ENCODE data around the gene MAGI2. TPM values are rescaled to one million over a fixed set of nuclear protein-coding genes. Genes with fewer than 3 reads are reported as not detected.

Gene MAGI2
- total RNA-seq, 2 experiments from 2014 or later, result 0.03 to 0.17 TPM

DNA sequence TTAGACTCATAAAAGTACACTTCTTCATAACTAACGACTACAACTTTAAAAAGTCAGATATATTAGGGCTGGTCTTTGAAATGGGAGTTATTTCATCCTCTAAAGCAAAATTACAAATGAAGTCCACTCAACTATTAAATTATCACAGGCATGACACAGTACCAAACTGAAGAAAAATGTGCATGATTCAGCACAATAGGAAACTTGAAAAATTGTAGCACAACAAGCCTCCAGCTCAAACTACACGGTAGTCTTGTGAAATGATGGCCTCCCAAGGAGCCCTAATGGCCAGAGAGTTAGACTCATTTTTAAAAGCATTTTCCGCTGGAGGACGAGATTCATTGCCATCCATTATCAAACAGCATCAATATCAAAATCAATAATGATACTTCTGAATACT lies 76.4 kb downstream of the MAGI2 start:
- no TSS peak for BruUV-seq (replicated peaks)
- Histone ChIP-seq H3K4me3 (ENCODE audit: low read depth, low read length, poor library complexity, severe bottlenecking) (no peak overlapping the region), H3K4me2 (ENCODE audit: low read length) (no peak overlapping the region), H3K36me3 (ENCODE audit: insufficient read depth, low read length) (no peaks in the 10 kb centered on the region), H4K20me1 (ENCODE audit: insufficient read depth, low read length) (no peaks in the 10 kb centered on the region), H3K4me1 (ENCODE audit: insufficient read depth, low read length, poor library complexity, severe bottlenecking) (no peaks in the 10 kb centered on the region), H2AFZ (ENCODE audit: low read length) (no peak overlapping the region), H3K9me3 (ENCODE audit: low read length) (no peaks in the 10 kb centered on the region), H3K27ac (ENCODE audit: low read depth, low read length, poor library complexity, severe bottlenecking) (no peak overlapping the region), H3K9me2 (ENCODE audit: insufficient read depth, low read length) (no peaks in the 10 kb centered on the region), H3K79me2 (ENCODE audit: insufficient read depth, low read depth, low read length) (no peaks in the 10 kb centered on the region)
- TF ChIP-seq EZH2phosphoT487 (IDR thresholded peaks at IDR 0.05; ENCODE audit: borderline replicate concordance, low read depth, low read length), result no peak
- TF ChIP-seq, protein P1, sequence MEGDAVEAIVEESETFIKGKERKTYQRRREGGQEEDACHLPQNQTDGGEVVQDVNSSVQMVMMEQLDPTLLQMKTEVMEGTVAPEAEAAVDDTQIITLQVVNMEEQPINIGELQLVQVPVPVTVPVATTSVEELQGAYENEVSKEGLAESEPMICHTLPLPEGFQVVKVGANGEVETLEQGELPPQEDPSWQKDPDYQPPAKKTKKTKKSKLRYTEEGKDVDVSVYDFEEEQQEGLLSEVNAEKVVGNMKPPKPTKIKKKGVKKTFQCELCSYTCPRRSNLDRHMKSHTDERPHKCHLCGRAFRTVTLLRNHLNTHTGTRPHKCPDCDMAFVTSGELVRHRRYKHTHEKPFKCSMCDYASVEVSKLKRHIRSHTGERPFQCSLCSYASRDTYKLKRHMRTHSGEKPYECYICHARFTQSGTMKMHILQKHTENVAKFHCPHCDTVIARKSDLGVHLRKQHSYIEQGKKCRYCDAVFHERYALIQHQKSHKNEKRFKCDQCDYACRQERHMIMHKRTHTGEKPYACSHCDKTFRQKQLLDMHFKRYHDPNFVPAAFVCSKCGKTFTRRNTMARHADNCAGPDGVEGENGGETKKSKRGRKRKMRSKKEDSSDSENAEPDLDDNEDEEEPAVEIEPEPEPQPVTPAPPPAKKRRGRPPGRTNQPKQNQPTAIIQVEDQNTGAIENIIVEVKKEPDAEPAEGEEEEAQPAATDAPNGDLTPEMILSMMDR (conservative IDR thresholded peaks at IDR 0.05; ENCODE audit: low read length), result no peak
- ChIA-PET POLR2A (interaction anchor here (0.7 to 1.2 kb wide), 2 partner anchors 13 to 131 kb away, joined by 3 read pairs; no protein-coding TSS in a partner anchor), CTCF (ENCODE audit: unreplicated experiment) (no interaction called here)
- intact Hi-C loops (cut with micrococcal nuclease; ENCODE audit: unreplicated experiment), result no loop called here
- no peak for DNase-seq (ENCODE audit: low spot score)

DNA sequence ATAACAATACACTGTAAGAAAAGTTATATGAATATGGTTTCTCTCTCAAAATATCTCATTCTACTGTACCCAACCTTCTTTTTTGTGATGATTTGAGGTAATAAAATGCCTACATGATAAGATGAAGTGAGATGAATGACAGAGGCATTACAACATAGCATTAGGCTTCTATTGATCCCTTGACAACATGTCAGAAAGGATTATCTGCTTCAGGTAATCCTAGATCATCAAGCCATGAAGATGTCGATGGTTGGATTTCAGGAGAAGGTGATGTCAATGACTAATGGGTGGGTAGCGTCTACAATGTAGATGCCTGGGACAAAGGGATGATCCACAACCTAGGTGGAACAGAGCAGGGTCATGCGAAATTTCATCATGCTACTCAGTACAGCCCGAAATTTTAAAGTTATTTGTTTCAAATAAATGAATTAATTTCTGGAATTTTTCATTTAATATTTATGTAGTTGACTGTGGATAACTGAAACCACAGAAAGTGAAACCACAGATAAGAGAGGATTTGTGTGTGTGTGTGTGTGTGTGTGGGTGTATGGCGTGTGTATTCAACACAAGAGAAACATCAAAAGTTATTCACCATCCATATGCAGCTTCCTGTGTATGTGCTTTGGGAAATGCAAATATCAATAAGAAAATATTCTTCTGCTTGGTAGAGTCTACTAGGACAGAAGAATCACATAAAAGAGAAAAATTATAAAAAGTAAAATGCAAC lies 77.0 kb downstream of the MAGI2 start:
- intact Hi-C loops (cut with micrococcal nuclease; ENCODE audit: unreplicated experiment), result no loop called here
- Histone ChIP-seq H3K36me3 (ENCODE audit: insufficient read depth, low read length) (no peaks in the 10 kb centered on the region), H4K20me1 (ENCODE audit: insufficient read depth, low read length) (no peaks in the 10 kb centered on the region), H3K4me3 (ENCODE audit: low read depth, low read length, poor library complexity, severe bottlenecking) (no peak overlapping the region), H3K9me3 (ENCODE audit: low read length) (no peaks in the 10 kb centered on the region), H3K4me2 (ENCODE audit: low read length) (no peak overlapping the region), H2AFZ (ENCODE audit: low read length) (no peak overlapping the region), H3K4me1 (ENCODE audit: insufficient read depth, low read length, poor library complexity, severe bottlenecking) (no peaks in the 10 kb centered on the region), H3K79me2 (ENCODE audit: insufficient read depth, low read depth, low read length) (no peaks in the 10 kb centered on the region), H3K27ac (ENCODE audit: low read depth, low read length, poor library complexity, severe bottlenecking) (no peak overlapping the region), H3K9me2 (ENCODE audit: insufficient read depth, low read length) (no peaks in the 10 kb centered on the region)
- no TSS peak for BruUV-seq (replicated peaks)
- TF ChIP-seq EZH2phosphoT487 (IDR thresholded peaks at IDR 0.05; ENCODE audit: borderline replicate concordance, low read depth, low read length), result no peak
- TF ChIP-seq, protein P1 (conservative IDR thresholded peaks at IDR 0.05; ENCODE audit: low read length), result no peak
- DNase-seq (ENCODE audit: low spot score), result no peak
- CTCF ChIA-PET (ENCODE audit: unreplicated experiment), result no interaction called here
- POLR2A ChIA-PET, result interaction anchor here (0.7 kb wide), 1 partner anchor 131 kb away, joined by 3 read pairs; no protein-coding TSS in a partner anchor

GRCh38 chr7:79361214-79361613 lies 92.3 kb downstream of the MAGI2 start:
- no peak overlapping the region for H2AFZ ChIP-seq (ENCODE audit: low read length)
- H3K36me3 ChIP-seq (ENCODE audit: insufficient read depth, low read length), result no peaks in the 10 kb centered on the region
- ChIA-PET POLR2A (interaction anchor here (0.5 kb wide), 1 partner anchor 414 kb away, joined by 3 read pairs; no protein-coding TSS in a partner anchor), CTCF (ENCODE audit: unreplicated experiment) (no interaction called here)
- no peaks in the 10 kb centered on the region for H3K4me1 ChIP-seq (ENCODE audit: insufficient read depth, low read length, poor library complexity, severe bottlenecking)
- H3K9me2 ChIP-seq (ENCODE audit: insufficient read depth, low read length), result no peaks in the 10 kb centered on the region
- H3K9me3 ChIP-seq (ENCODE audit: low read length), result no peaks in the 10 kb centered on the region
- DNase-seq (ENCODE audit: low spot score), result no peak
- no peak overlapping the region for H3K27ac ChIP-seq (ENCODE audit: low read depth, low read length, poor library complexity, severe bottlenecking)
- TF ChIP-seq, protein P1 (conservative IDR thresholded peaks at IDR 0.05; ENCODE audit: low read length), result peak; percentile 36; the same call in 1 of the 2 replicates
- TF ChIP-seq EZH2phosphoT487 (IDR thresholded peaks at IDR 0.05; ENCODE audit: borderline replicate concordance, low read depth, low read length), result no peak
- no peak overlapping the region for H3K4me2 ChIP-seq (ENCODE audit: low read length)
- no peaks in the 10 kb centered on the region for H3K79me2 ChIP-seq (ENCODE audit: insufficient read depth, low read depth, low read length)
- no TSS peak for BruUV-seq (replicated peaks)
- intact Hi-C loops (cut with micrococcal nuclease; ENCODE audit: unreplicated experiment), result no loop called here
- no peaks in the 10 kb centered on the region for H4K20me1 ChIP-seq (ENCODE audit: insufficient read depth, low read length)
- H3K4me3 ChIP-seq (ENCODE audit: low read depth, low read length, poor library complexity, severe bottlenecking), result no peak overlapping the region
